GM12878 (cell line): ENCODE data around the gene CD244. TPM values are rescaled to one million over a fixed set of nuclear protein-coding genes. Genes with fewer than 3 reads are reported as not detected.

ENCODE experiments used
- ATAC-seq: fragments of 200-7000 bp; cut with Tn5 transposase; 3 replicates; pipeline ENCODE4 v1.9.1; 2020; ENCODE audit warnings: mild to moderate bottlenecking, moderate library complexity
- BruUV-seq: library from RNA; stranded (reverse); fragments of 400-500 nt; replicated peaks from 2 replicates; lab custom pipeline; 2021; lab: Mats Ljungman, UMichigan
- CTCF ChIA-PET: fragments of 300-600 bp; sonication (Branson Sonifier 250); formaldehyde crosslinking; extraction: SDS; loops from one replicate; lab custom pipeline; 2021; ENCODE audit warnings: inconsistent platforms; lab: Yijun Ruan, JAX
- POLR2A ChIA-PET: fragments of 350-600 bp; formaldehyde crosslinking; extraction: SDS; loops from one replicate; lab custom pipeline; 2021; ENCODE audit warnings: inconsistent platforms; lab: Charles Lee
- RAD21 ChIA-PET: fragments of 300-600 bp; sonication (Branson Sonifier 250); formaldehyde crosslinking; loops from one replicate; lab custom pipeline; 2023; ENCODE audit warnings: antibody characterized with exemption; ENCODE audit not compliant: unreplicated experiment; lab: Charles Lee
- SMC1A ChIA-PET: fragments of 300-600 bp; sonication (Branson Sonifier 250); formaldehyde crosslinking; loops from one replicate; lab custom pipeline; 2023; ENCODE audit not compliant: unreplicated experiment, uncharacterized antibody; lab: Charles Lee
- DNase-seq: peaks from one replicate; pipeline ENCODE4 v3.0.0-alpha.2; 2011; ENCODE audit warnings: low read depth, low spot score
- FAIRE-seq: peaks from 3 replicates; lab custom pipeline; 2011; peaks lifted over from hg19 to GRCh38; lab: Jason Lieb, UNC
- H2AFZ ChIP-seq: 2 replicates; pipeline ENCODE4 v1.6.0; 2011; ENCODE audit warnings: low read depth, low read length, control low read depth; ENCODE audit not compliant: control insufficient read depth
- H3K27ac ChIP-seq: 2 replicates; pipeline ENCODE4 v1.5.1; 2011; ENCODE audit warnings: control low read depth; ENCODE audit not compliant: control insufficient read depth, insufficient read depth
- H3K27me3 ChIP-seq, 2 experiments: replicated peaks in 1 of 2; 2 replicates each; pipeline versions ENCODE4 v1.6.0 to v1.6.1; 2011; ENCODE audit warnings: low read length in 1 of 2; ENCODE audit not compliant: control insufficient read depth in 2 of 2, insufficient read depth in 2 of 2
- H3K36me3 ChIP-seq, 2 experiments: 2 replicates each; pipeline ENCODE4 v1.5.1; 2011; ENCODE audit warnings: low read length in 1 of 2; ENCODE audit not compliant: control insufficient read depth in 2 of 2, insufficient read depth in 2 of 2
- H3K4me1 ChIP-seq: 2 replicates; pipeline ENCODE4 v1.6.1; 2011; ENCODE audit warnings: mild to moderate bottlenecking, low read length, moderate library complexity, mixed read lengths; ENCODE audit not compliant: control insufficient read depth, insufficient read depth
- H3K4me2 ChIP-seq: 2 replicates; pipeline ENCODE4 v1.6.0; 2011; ENCODE audit warnings: control low read depth; ENCODE audit not compliant: control insufficient read depth, insufficient read depth
- H3K4me3 ChIP-seq: fragments of 200-600 bp; sonication (generic); 2 replicates; pipeline ENCODE4 v1.5.1; 2016
- H3K79me2 ChIP-seq: 2 replicates; pipeline ENCODE4 v1.6.0; 2011; ENCODE audit warnings: low read length; ENCODE audit not compliant: control insufficient read depth, insufficient read depth
- H3K9ac ChIP-seq: 2 replicates; pipeline ENCODE4 v1.8.0; 2011; ENCODE audit warnings: low read length, control low read depth, mixed read lengths; ENCODE audit not compliant: control insufficient read depth, insufficient read depth
- H3K9me3 ChIP-seq: replicated peaks from 3 replicates; pipeline ENCODE4 v1.5.1; 2011; ENCODE audit warnings: mild to moderate bottlenecking, low read length; ENCODE audit not compliant: control insufficient read depth, insufficient read depth
- H4K20me1 ChIP-seq: 2 replicates; pipeline ENCODE4 v1.6.0; 2011; ENCODE audit not compliant: control insufficient read depth, insufficient read depth
- DPF2 ChIP-seq: fragments of 450-650 bp; IDR thresholded peaks from 2 replicates; pipeline ENCODE4 v1.6.1; 2017; ENCODE audit warnings: mild to moderate bottlenecking
- NR2C2 ChIP-seq: IDR thresholded peaks from 2 replicates; pipeline ENCODE4 v1.6.1; 2011; ENCODE audit warnings: borderline replicate concordance, low read depth; ENCODE audit not compliant: control insufficient read depth, insufficient read length
- RAD51 ChIP-seq: fragments of 450-650 bp; IDR thresholded peaks from 2 replicates; pipeline ENCODE4 v1.6.1; 2016; ENCODE audit warnings: moderate library complexity, mild to moderate bottlenecking, inconsistent platforms
- SUZ12 ChIP-seq: fragments of 200-600 bp; sonication (generic); IDR thresholded peaks from one replicate; pipeline ENCODE4 v1.6.1; 2018; ENCODE audit warnings: antibody characterized with exemption, mild to moderate bottlenecking; ENCODE audit not compliant: unreplicated experiment
- WGBS: methylation state at CpG from one replicate; pipeline ENCODE4 v1.1.6; 2016; ENCODE audit warnings: low lambda C conversion rate; ENCODE audit not compliant: insufficient replicate concordance, insufficient coverage; ENCODE audit errors: missing lambda C conversion rate; 5-methylcytosine and 5-hydroxymethylcytosine counted together
- in situ Hi-C: fragments of 300-500 bp; cut with MboI; formaldehyde crosslinking; loops from 9 replicates; pipeline ENCODE4 v1.14.3; 2018; ENCODE audit warnings: mixed read lengths
- intact Hi-C: fragments of 100-400 bp; cut with micrococcal nuclease; formaldehyde crosslinking; loops from one replicate; pipeline ENCODE4 v1.14.2; 2022; ENCODE audit not compliant: unreplicated experiment
- polyA plus RNA-seq, 11 experiments: library from polyadenylated mRNA; depleted of rRNA in 4 of 11; unstranded in 6 of 11; stranded (reverse) in 5 of 11; fragments of >200 nt; fragmentation: Nextera tagmentation in 4 of 11; fragmentation: Illumina TruSeq in 1 of 11; extraction: Ambion mirVana in 4 of 11; extraction: Trizol in 1 of 11; gene quantifications; 1 replicate in 1 of 11; 2 replicates in 10 of 11; pipeline versions ENCODE4 v1.2.1 to v1.2.3, GENCODE V29; 2011 to 2016; ENCODE audit warnings: inconsistent platforms in 2 of 11, missing spikeins in 2 of 11, low read depth in 1 of 11
- total RNA-seq, 4 experiments: library from RNA; depleted of rRNA in 3 of 4; stranded (reverse); fragments of >200 nt in 3 of 4; fragmentation: Illumina TruSeq in 1 of 4; extraction: Trizol in 1 of 4; gene quantifications; 2 replicates each; pipeline versions ENCODE4 v1.2.1 to v1.2.3, GENCODE V29; 2013 to 2021

CD244 gene
- total and polyA plus RNA-seq, 10 of the 15 experiments (the other 5 are each of a cell fraction or from before 2014, with no cell fraction given), result 0.24 to 13.6 (median 0.73) TPM

GRCh38 chr1:160827418-160827817 lies 35.3 kb downstream of the CD244 start:
- Histone ChIP-seq H3K36me3 (no peaks in the 10 kb centered on the region), H2AFZ (no peak overlapping the region), H3K4me3 (no peak overlapping the region), H3K9me3 (no peaks in the 10 kb centered on the region), H3K4me1 (no peaks in the 10 kb centered on the region), H3K4me2 (no peak overlapping the region), H4K20me1 (no peaks in the 10 kb centered on the region), H3K9ac (no peak overlapping the region), H3K27me3 (no peaks in the 10 kb centered on the region), H3K27ac (no peak overlapping the region), H3K79me2 (no peaks in the 10 kb centered on the region)
- FAIRE-seq (no peak), DNase-seq (no peak), ATAC-seq (no peak)
- 93% methylated on average over 2 of the region's 2 CpGs for WGBS
- SMC1A ChIA-PET, result interaction anchor here (0.7 to 7.5 kb wide), 6 partner anchors 9 to 59 kb away, joined by 3 to 143 read pairs (median 4); partner anchors contain the start of gene LY9
- BruUV-seq, result no TSS peak
- POLR2A ChIA-PET, result interaction anchor here (1.3 kb wide), 1 partner anchor 51 kb away, joined by 4 read pairs; no protein-coding TSS in a partner anchor
- intact Hi-C loops (no loop called here), in situ Hi-C loops (no loop called here)
- CTCF ChIA-PET, result interaction anchor here (0.9 to 2.7 kb wide), 5 partner anchors 48 to 146 kb away, joined by 3 to 23 read pairs (median 5); no protein-coding TSS in a partner anchor
- no peak for TF ChIP-seq SUZ12
- TF ChIP-seq RAD51, result no peak
- RAD21 ChIA-PET, result interaction anchor here (1.0 to 1.6 kb wide), 2 partner anchors 31 to 50 kb away, joined by 3 to 4 read pairs; no protein-coding TSS in a partner anchor

DNA sequence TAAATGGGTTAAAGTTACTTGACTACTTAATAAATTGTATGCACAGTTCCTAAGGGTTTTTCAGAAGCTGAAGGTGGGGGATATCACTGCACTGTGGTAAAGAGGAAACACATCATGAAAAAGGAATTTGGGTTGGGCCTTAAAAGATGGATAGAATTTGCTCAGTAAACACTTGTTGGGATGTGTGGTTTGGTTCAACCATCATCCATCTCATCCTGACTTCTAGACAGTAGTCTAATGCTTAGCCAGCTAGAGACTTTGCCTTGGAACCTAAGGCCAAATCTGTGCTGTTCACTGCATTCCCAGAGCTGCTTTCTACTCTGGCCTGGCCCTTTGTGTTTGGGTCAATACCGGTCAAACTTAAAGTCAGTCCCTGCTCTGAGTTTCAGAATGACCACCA lies 36.1 kb downstream of the CD244 start:
- ATAC-seq (no peak), FAIRE-seq (no peak), DNase-seq (no peak)
- in situ Hi-C loops, result no loop called here
- no peaks in the 10 kb centered on the region for H4K20me1 ChIP-seq
- H3K4me1 ChIP-seq, result no peaks in the 10 kb centered on the region
- CTCF ChIA-PET, result interaction anchor here (1.0 to 2.7 kb wide), 7 partner anchors 9 to 145 kb away, joined by 3 to 23 read pairs (median 4); no protein-coding TSS in a partner anchor
- no peaks in the 10 kb centered on the region for H3K36me3 ChIP-seq
- no peak overlapping the region for H2AFZ ChIP-seq
- RAD21 ChIA-PET, result interaction anchor here (1.0 to 1.6 kb wide), 2 partner anchors 30 to 49 kb away, joined by 3 to 4 read pairs; no protein-coding TSS in a partner anchor
- WGBS, result 100% methylated on average over 1 of the region's 1 CpG
- TF ChIP-seq NR2C2 (no peak), DPF2 (no peak)
- POLR2A ChIA-PET, result no interaction called here
- intact Hi-C loops, result no loop called here
- no peak overlapping the region for H3K4me2 ChIP-seq
- no peaks in the 10 kb centered on the region for H3K79me2 ChIP-seq
- no peaks in the 10 kb centered on the region for H3K9me3 ChIP-seq
- no peak overlapping the region for H3K4me3 ChIP-seq
- H3K27me3 ChIP-seq, result no peaks in the 10 kb centered on the region
- no peak overlapping the region for H3K9ac ChIP-seq
- BruUV-seq, result no TSS peak
- no peak overlapping the region for H3K27ac ChIP-seq
- SMC1A ChIA-PET, result interaction anchor here (0.8 to 7.5 kb wide), 5 partner anchors 10 to 127 kb away, joined by 3 to 143 read pairs (median 3); partner anchors contain the start of gene LY9
